ENCODE measurements around the gene CUL9. TPM values are rescaled to one million over a fixed set of nuclear protein-coding genes. Genes with fewer than 3 reads are reported as not detected.

The CUL9 gene
- polyA plus RNA-seq, 1 donor from 2014 or later: 65.0 TPM

- no peak overlapping the region for H2AFZ ChIP-seq (ENCODE audit: low read depth, low read length)
- H3K27ac ChIP-seq (ENCODE audit: low read length): no peak overlapping the region
These were observed 31.4 kb downstream of the CUL9 start for GRCh38 chr6:43213431-43213830.

GRCh38 chr6:43215066-43215465 lies 33.1 kb downstream of the CUL9 start:
- H3K9ac ChIP-seq (ENCODE audit: low read length): no peak overlapping the region
- H2AFZ ChIP-seq (ENCODE audit: low read depth, low read length): no peak overlapping the region
- no peak overlapping the region for H3K27ac ChIP-seq (ENCODE audit: low read length)
- H3K27me3 ChIP-seq (ENCODE audit: insufficient read depth, low read depth, low read length): no peaks in the 10 kb centered on the region
- H3K9me3 ChIP-seq (ENCODE audit: low read length): no peaks in the 10 kb centered on the region
- H3K9me2 ChIP-seq (ENCODE audit: insufficient read depth, low read length): no peaks in the 10 kb centered on the region
- no peak overlapping the region for H3K4me2 ChIP-seq (ENCODE audit: low read length)
- H3K36me3 ChIP-seq (ENCODE audit: insufficient read depth, low read length): no peaks in the 10 kb centered on the region
- no peak overlapping the region for H3K4me3 ChIP-seq (ENCODE audit: low read length)
- no peaks in the 10 kb centered on the region for H4K20me1 ChIP-seq (ENCODE audit: insufficient read depth)
- H3F3A ChIP-seq (ENCODE audit: insufficient read depth, low read length, poor library complexity, severe bottlenecking): no peaks in the 10 kb centered on the region
- no peaks in the 10 kb centered on the region for H3K79me2 ChIP-seq (replicated peaks; ENCODE audit: insufficient read depth, low read length)
- no peak for TF ChIP-seq CTCF (IDR thresholded peaks at IDR 0.05; ENCODE audit: poor library complexity, severe bottlenecking)
- no peak for TF ChIP-seq MXI1 (conservative IDR thresholded peaks at IDR 0.05; ENCODE audit: poor library complexity, severe bottlenecking)
- no peak for TF ChIP-seq EZH2 (IDR thresholded peaks at IDR 0.05; ENCODE audit: borderline replicate concordance, insufficient read depth, low read length, poor library complexity, severe bottlenecking)
- TF ChIP-seq SMC3 (conservative IDR thresholded peaks at IDR 0.05; ENCODE audit: poor library complexity): no peak
- TF ChIP-seq POLR2AphosphoS5 (IDR thresholded peaks at IDR 0.05): no peak
- TF ChIP-seq EP300 (conservative IDR thresholded peaks at IDR 0.05; ENCODE audit: poor library complexity, severe bottlenecking): no peak
- no peak for TF ChIP-seq TAF1 (IDR thresholded peaks at IDR 0.05; ENCODE audit: low read depth)

More at GRCh38 chr6:43213431-43213830, 31.4 kb downstream of the CUL9 start:
- TF ChIP-seq SMC3 (conservative IDR thresholded peaks at IDR 0.05; ENCODE audit: poor library complexity) (no peak), EZH2 (IDR thresholded peaks at IDR 0.05; ENCODE audit: borderline replicate concordance, insufficient read depth, low read length, poor library complexity, severe bottlenecking) (no peak), CTCF (IDR thresholded peaks at IDR 0.05; ENCODE audit: poor library complexity, severe bottlenecking) (no peak), REST (IDR thresholded peaks at IDR 0.05; ENCODE audit: borderline replicate concordance) (no peak), RAD21 (conservative IDR thresholded peaks at IDR 0.05) (no peak), MXI1 (conservative IDR thresholded peaks at IDR 0.05; ENCODE audit: poor library complexity, severe bottlenecking) (no peak), TAF1 (IDR thresholded peaks at IDR 0.05; ENCODE audit: low read depth) (no peak), POLR2AphosphoS5 (IDR thresholded peaks at IDR 0.05) (no peak), EP300 (conservative IDR thresholded peaks at IDR 0.05; ENCODE audit: poor library complexity, severe bottlenecking) (no peak)
- H3F3A ChIP-seq (ENCODE audit: insufficient read depth, low read length, poor library complexity, severe bottlenecking): no peaks in the 10 kb centered on the region
- H3K9me3 ChIP-seq (ENCODE audit: low read length): no peaks in the 10 kb centered on the region
- H3K9me2 ChIP-seq (ENCODE audit: insufficient read depth, low read length): no peaks in the 10 kb centered on the region
- H3K79me2 ChIP-seq (replicated peaks; ENCODE audit: insufficient read depth, low read length): no peaks in the 10 kb centered on the region
- no peaks in the 10 kb centered on the region for H3K27me3 ChIP-seq (ENCODE audit: insufficient read depth, low read depth, low read length)
- H3K36me3 ChIP-seq (ENCODE audit: insufficient read depth, low read length): no peaks in the 10 kb centered on the region
- H4K20me1 ChIP-seq (ENCODE audit: insufficient read depth): no peaks in the 10 kb centered on the region
- no peak overlapping the region for H3K4me2 ChIP-seq (ENCODE audit: low read length)
- H3K9ac ChIP-seq (ENCODE audit: low read length): no peak overlapping the region
- no peak overlapping the region for H3K4me3 ChIP-seq (ENCODE audit: low read length)
